Mucosa of descending colon (tissue), 3 donors: ENCODE data around the gene ZBTB34. TPM values are rescaled to one million over a fixed set of nuclear protein-coding genes. Genes with fewer than 3 reads are reported as not detected.

Experiments
- ATAC-seq: fragments of 200-7000 bp; cut with Tn5 transposase; one replicate; pipeline ENCODE4 v1.9.1; 2020; ENCODE audit warnings: mild to moderate bottlenecking, moderate library complexity
- DNase-seq, 3 donors: peaks; one replicate each; pipeline ENCODE4 v3.0.0-alpha.2; 2020
- H3K36me3 ChIP-seq: fragments of 200-600 bp; one replicate; pipeline ENCODE4 v1.8.0; 2021; ENCODE audit warnings: low read depth, mild to moderate bottlenecking
- H3K4me1 ChIP-seq: fragments of 200-600 bp; one replicate; pipeline ENCODE4 v1.8.0; 2021; ENCODE audit warnings: low read depth, mild to moderate bottlenecking
- H3K4me3 ChIP-seq: fragments of 200-600 bp; one replicate; pipeline ENCODE4 v1.8.0; 2021; ENCODE audit warnings: mild to moderate bottlenecking
- H3K9me3 ChIP-seq: fragments of 200-600 bp; one replicate; pipeline ENCODE4 v1.8.0; 2021; ENCODE audit warnings: mild to moderate bottlenecking
- CTCF ChIP-seq: fragments of 200-600 bp; IDR thresholded peaks from one replicate; pipeline ENCODE4 v1.8.0; 2022; ENCODE audit warnings: antibody characterized with exemption, mild to moderate bottlenecking
- intact Hi-C, 2 donors: fragments of 100-400 bp; cut with DNase I in 1 of 2; cut with micrococcal nuclease in 1 of 2; formaldehyde crosslinking; loops; one replicate each; pipeline versions ENCODE4 v1.11.0 to v1.11.1; 2022; cut with DNase I, micrococcal nuclease
- total RNA-seq, 3 donors: library from RNA; stranded (reverse); fragmentation: NEBNext Ultra II Directional in 2 of 3; extraction: Animal tissue kit (Norgen Biotek cat#: 25700) in 2 of 3; gene quantifications; one replicate each; pipeline versions ENCODE4 v1.2.1 to v1.2.4, GENCODE V29; 2021 to 2023
- donor health status: DM: no; HTN: no; CAD: no; lungs with moderate emphysema.
- donor health status: DM: no; HTN: no; CAD: no.
- donor health status: DM: no; HTN: yes; CAD: no.

ZBTB34 gene
- total RNA-seq, 3 donors from 2014 or later, result 7.7 to 12.3 (median 10.0) TPM

- Histone ChIP-seq H3K4me1 (no peaks in the 10 kb centered on the region), H3K36me3 (no peaks in the 10 kb centered on the region), H3K9me3 (no peaks in the 10 kb centered on the region), H3K4me3 (no peak overlapping the region)
- intact Hi-C loops, result no loop called here
- no peak for ATAC-seq
- DNase-seq, result no peak
- no peak for TF ChIP-seq CTCF
These were observed 24.7 kb downstream of the ZBTB34 start for GRCh38 chr9:126885131-126885641.

GRCh38 chr9:126886034-126886822, 25.8 kb downstream of the ZBTB34 start:
- no peak for ATAC-seq
- Histone ChIP-seq H3K9me3 (no peaks in the 10 kb centered on the region), H3K4me1 (no peaks in the 10 kb centered on the region), H3K4me3 (no peak overlapping the region), H3K36me3 (no peaks in the 10 kb centered on the region)
- intact Hi-C loops, result no loop called here
- DNase-seq, result no peak
- no peak for TF ChIP-seq CTCF

GRCh38 chr9:126886897-126887296, 26.5 kb downstream of the ZBTB34 start:
- Histone ChIP-seq H3K4me3 (no peak overlapping the region), H3K36me3 (no peaks in the 10 kb centered on the region), H3K9me3 (no peaks in the 10 kb centered on the region), H3K4me1 (no peaks in the 10 kb centered on the region)
- DNase-seq (no peak), ATAC-seq (no peak)
- intact Hi-C loops, result no loop called here
- no peak for TF ChIP-seq CTCF

- intact Hi-C loops, result no loop called here
- H3K9me3 ChIP-seq, result no peaks in the 10 kb centered on the region
- ATAC-seq (no peak), DNase-seq (no peak)
- no peaks in the 10 kb centered on the region for H3K4me1 ChIP-seq
- no peak for TF ChIP-seq CTCF
- no peaks in the 10 kb centered on the region for H3K36me3 ChIP-seq
- H3K4me3 ChIP-seq, result no peak overlapping the region
These were observed 31.2 kb downstream of the ZBTB34 start for GRCh38 chr9:126891676-126892075.

GRCh38 chr9:126893079-126893478, 32.6 kb downstream of the ZBTB34 start:
- DNase-seq (no peak), ATAC-seq (no peak)
- intact Hi-C loops, result no loop called here
- no peak for TF ChIP-seq CTCF
- Histone ChIP-seq H3K4me3 (no peak overlapping the region), H3K9me3 (no peaks in the 10 kb centered on the region), H3K4me1 (no peaks in the 10 kb centered on the region), H3K36me3 (no peaks in the 10 kb centered on the region)
